MCF 10A (cell line): ENCODE measurements around the gene RCOR1. TPM values are rescaled to one million over a fixed set of nuclear protein-coding genes. Genes with fewer than 3 reads are reported as not detected.

Source experiments
- BruUV-seq: library from RNA; stranded (reverse); fragments of 400-500 nt; replicated peaks from 2 replicates; lab custom pipeline; 2021; lab: Mats Ljungman, UMichigan
- CTCF ChIA-PET: fragments of 300-600 bp; sonication (Branson Sonifier 250); formaldehyde crosslinking; extraction: SDS; loops from one replicate; lab custom pipeline; 2021; ENCODE audit warnings: antibody characterized with exemption, inconsistent platforms; lab: Yijun Ruan, JAX
- POLR2A ChIA-PET: fragments of 300-600, 350-650 bp; sonication (Branson Sonifier 250); formaldehyde crosslinking; extraction: SDS; loops from one replicate; lab custom pipeline; 2020; ENCODE audit warnings: antibody characterized with exemption, inconsistent platforms; lab: Yijun Ruan, JAX
- DNase-seq: peaks from one replicate; pipeline ENCODE4 v3.0.0-alpha.2; 2018; ENCODE audit not compliant: unreplicated experiment
- H3K27ac Mint-ChIP-seq: one replicate; pipeline ENCODE4 v1.8.0; 2022; ENCODE audit warnings: mild to moderate bottlenecking, low read depth, mixed read lengths; ENCODE audit not compliant: unreplicated experiment
- H3K27me3 Mint-ChIP-seq: one replicate; pipeline ENCODE4 v1.8.0; 2022; ENCODE audit warnings: mixed read lengths; ENCODE audit not compliant: insufficient read depth, unreplicated experiment
- H3K36me3 Mint-ChIP-seq: one replicate; pipeline ENCODE4 v1.8.0; 2022; ENCODE audit warnings: mild to moderate bottlenecking, moderate library complexity, mixed read lengths; ENCODE audit not compliant: insufficient read depth, unreplicated experiment
- H3K4me1 Mint-ChIP-seq: one replicate; pipeline ENCODE4 v1.8.0; 2022; ENCODE audit warnings: mixed read lengths; ENCODE audit not compliant: insufficient read depth, unreplicated experiment
- H3K4me3 Mint-ChIP-seq: one replicate; pipeline ENCODE4 v1.8.0; 2022; ENCODE audit warnings: mild to moderate bottlenecking, moderate library complexity, mixed read lengths; ENCODE audit not compliant: unreplicated experiment
- H3K9me3 Mint-ChIP-seq: one replicate; pipeline ENCODE4 v1.8.0; 2022; ENCODE audit warnings: mixed read lengths; ENCODE audit not compliant: unreplicated experiment
- intact Hi-C: fragments of 100-400 bp; cut with micrococcal nuclease; formaldehyde crosslinking; loops from 2 replicates; pipeline ENCODE4 v1.14.1; 2022
- total RNA-seq: library from RNA; stranded (reverse); gene quantifications from 2 replicates; pipeline ENCODE4 v1.2.3, GENCODE V29; 2022
- TF ChIP-seq, protein P1 (sequence below): fragments of 200-600 bp; IDR thresholded peaks from one replicate; pipeline ENCODE4 v1.8.0; 2022; ENCODE audit warnings: antibody characterized with exemption, mild to moderate bottlenecking; ENCODE audit not compliant: unreplicated experiment

The RCOR1 gene
- total RNA-seq, 1 experiment from 2014 or later: 45.6 TPM

DNA sequence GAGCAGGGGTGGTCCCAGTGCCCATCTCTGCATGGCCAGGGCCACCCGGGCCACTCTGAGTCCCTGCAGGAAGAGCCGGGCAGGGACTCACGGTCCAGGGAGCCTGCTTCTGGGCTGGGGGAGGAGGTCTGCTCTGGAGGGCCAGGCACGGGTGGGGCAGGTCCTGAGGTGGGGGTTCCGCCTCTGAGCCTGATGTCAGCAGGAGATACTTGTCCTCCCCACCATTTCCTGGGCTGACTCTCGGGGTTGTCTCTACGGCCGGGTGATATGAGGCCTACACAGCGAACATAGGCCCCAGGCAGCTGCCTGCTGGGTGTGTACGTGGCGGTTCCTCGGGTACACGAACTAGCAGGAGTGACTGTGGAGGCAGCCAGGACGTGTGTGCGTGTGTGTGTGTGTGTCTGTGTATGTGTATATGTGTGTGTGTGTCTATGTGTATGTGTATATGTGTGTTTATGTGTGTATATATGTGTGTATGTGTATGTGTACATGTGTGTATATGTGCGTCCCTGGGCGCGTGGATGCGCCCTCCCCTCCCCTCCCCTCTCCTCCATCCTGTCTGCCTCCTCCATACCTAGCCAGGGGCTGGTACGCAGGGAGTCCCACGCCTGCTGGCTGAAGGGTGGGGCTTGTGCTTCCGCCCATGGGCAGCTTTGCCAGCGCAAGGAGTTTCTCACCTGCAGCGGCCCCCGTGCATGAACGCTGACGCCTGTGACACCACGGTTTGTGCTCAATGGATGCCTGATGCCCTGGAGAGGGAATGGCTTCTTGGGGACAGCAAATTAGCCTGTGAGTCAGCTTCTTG is 154.4 kb downstream of the RCOR1 start:
- Mint-ChIP-seq H3K4me3 (no peak overlapping the region), H3K27me3 (no peaks in the 10 kb centered on the region), H3K36me3 (peaks cover 13% of the 10 kb centered on the region), H3K27ac (no peak overlapping the region), H3K9me3 (no peaks in the 10 kb centered on the region), H3K4me1 (no peaks in the 10 kb centered on the region)
- BruUV-seq: no TSS peak
- TF ChIP-seq, protein P1, sequence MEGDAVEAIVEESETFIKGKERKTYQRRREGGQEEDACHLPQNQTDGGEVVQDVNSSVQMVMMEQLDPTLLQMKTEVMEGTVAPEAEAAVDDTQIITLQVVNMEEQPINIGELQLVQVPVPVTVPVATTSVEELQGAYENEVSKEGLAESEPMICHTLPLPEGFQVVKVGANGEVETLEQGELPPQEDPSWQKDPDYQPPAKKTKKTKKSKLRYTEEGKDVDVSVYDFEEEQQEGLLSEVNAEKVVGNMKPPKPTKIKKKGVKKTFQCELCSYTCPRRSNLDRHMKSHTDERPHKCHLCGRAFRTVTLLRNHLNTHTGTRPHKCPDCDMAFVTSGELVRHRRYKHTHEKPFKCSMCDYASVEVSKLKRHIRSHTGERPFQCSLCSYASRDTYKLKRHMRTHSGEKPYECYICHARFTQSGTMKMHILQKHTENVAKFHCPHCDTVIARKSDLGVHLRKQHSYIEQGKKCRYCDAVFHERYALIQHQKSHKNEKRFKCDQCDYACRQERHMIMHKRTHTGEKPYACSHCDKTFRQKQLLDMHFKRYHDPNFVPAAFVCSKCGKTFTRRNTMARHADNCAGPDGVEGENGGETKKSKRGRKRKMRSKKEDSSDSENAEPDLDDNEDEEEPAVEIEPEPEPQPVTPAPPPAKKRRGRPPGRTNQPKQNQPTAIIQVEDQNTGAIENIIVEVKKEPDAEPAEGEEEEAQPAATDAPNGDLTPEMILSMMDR: no peak
- DNase-seq: no peak
- intact Hi-C loops: no loop called here
- POLR2A ChIA-PET: interaction anchor here (0.6 kb wide), 2 partner anchors 221 to 239 kb away, joined by 3 to 4 read pairs; no protein-coding TSS in a partner anchor
- CTCF ChIA-PET: no interaction called here

DNA sequence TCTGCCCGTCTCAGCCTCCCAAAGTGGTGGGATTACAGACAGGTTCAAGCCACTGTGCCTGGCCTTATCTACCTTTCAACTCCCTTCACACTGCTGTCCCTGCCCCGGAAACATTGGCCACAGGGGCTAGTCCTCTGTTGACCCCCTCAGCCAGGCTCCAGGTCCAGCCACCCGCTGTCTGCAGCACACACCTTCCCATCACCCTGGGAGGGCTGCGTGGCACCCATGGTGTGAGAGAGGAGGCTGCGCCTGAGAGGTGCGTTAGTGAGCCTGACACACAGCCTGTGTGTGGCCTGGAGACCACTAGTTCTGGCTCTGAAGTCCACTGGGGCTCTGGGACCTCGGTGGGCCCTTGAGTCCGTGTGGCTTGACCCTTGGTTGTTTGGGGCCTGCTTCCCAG is 156.4 kb downstream of the RCOR1 start:
- peaks cover 6% of the 10 kb centered on the region for H3K36me3 Mint-ChIP-seq
- no peaks in the 10 kb centered on the region for H3K27me3 Mint-ChIP-seq
- H3K4me3 Mint-ChIP-seq: no peak overlapping the region
- POLR2A ChIA-PET: no interaction called here
- intact Hi-C loops: no loop called here
- no peaks in the 10 kb centered on the region for H3K4me1 Mint-ChIP-seq
- CTCF ChIA-PET: no interaction called here
- no TSS peak for BruUV-seq
- TF ChIP-seq, protein P1: no peak
- no peak for DNase-seq
- no peak overlapping the region for H3K27ac Mint-ChIP-seq
- no peaks in the 10 kb centered on the region for H3K9me3 Mint-ChIP-seq

DNA sequence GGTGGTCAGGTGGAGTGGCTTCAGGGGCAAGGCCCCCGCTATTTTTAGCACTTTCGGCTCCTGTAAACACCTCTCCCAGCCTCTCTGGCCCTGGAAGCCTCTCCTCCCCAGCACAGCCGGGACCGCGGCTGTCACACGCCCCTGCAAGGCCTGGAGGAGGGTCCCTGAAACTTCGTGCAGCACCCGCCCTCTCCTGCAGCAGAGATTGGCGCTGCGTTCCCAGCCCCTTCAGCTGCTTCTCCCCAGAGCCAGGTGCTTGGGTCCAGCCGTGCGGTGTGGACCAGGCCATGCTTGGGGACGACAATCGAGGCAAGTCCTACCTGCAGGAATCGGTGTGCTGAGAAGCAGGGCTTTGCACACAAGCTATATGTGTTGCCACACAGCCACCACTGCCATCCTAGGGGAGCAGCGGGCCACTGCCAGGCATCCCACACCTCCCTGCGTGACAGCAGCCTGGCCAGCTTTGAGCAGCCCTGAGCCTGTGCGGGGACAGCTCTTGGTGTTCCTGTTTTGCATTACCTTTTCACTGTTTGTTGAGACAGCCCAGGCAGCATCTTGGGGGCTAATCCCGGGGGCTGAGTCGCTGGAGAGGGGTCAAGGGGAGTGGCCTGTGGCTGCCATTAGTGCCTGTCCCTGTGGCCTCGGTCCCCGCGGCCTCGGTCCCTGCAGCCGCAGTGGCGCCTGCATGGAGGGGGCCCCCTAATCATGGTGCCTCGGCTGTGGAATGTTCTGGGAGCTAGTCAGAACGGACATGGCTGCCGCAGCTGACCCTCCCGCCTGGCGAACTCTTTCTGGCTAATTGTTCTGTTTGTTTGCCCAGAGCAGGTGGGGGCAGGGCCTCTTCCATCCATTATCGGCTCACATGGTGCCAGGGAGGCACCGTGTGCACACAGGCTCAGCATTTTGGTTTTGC is 157.2 kb downstream of the RCOR1 start:
- DNase-seq: no peak
- CTCF ChIA-PET: no interaction called here
- intact Hi-C loops: no loop called here
- peaks cover 6% of the 10 kb centered on the region for H3K36me3 Mint-ChIP-seq
- H3K4me3 Mint-ChIP-seq: no peak overlapping the region
- no peaks in the 10 kb centered on the region for H3K27me3 Mint-ChIP-seq
- H3K4me1 Mint-ChIP-seq: no peaks in the 10 kb centered on the region
- no peak overlapping the region for H3K27ac Mint-ChIP-seq
- no TSS peak for BruUV-seq
- no peaks in the 10 kb centered on the region for H3K9me3 Mint-ChIP-seq
- TF ChIP-seq, protein P1: no peak
- POLR2A ChIA-PET: no interaction called here

DNA sequence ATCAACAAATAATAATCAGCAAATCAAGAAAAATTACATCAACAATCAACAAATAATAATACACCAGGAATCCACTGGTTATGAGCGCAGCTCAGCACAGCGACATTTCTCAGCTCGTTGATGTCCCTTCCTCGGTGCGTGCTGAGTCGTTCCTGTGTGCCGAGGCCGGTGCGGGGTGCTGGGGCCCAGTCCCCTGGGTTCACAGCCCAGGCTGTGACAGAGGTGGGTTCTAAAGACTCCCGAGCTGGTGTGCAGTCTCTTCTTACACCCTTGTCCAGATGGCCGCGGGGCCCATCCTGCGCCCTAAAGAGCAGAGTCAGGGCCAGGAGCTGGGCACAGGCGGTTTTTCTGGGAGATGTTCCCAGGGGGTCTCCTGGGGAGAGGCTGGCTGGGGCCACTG is 157.9 kb downstream of the RCOR1 start:
- ChIA-PET CTCF (no interaction called here), POLR2A (no interaction called here)
- TF ChIP-seq, protein P1: no peak
- intact Hi-C loops: no loop called here
- Mint-ChIP-seq H3K4me1 (no peaks in the 10 kb centered on the region), H3K36me3 (peaks cover 6% of the 10 kb centered on the region), H3K9me3 (no peaks in the 10 kb centered on the region), H3K27me3 (no peaks in the 10 kb centered on the region), H3K27ac (no peak overlapping the region), H3K4me3 (no peak overlapping the region)
- no peak for DNase-seq
- no TSS peak for BruUV-seq
